ENCODE results near the gene NAV1.
"Not testable (repeated sequence)": the region's sequence is repeated elsewhere in the genome, so short reads cannot be mapped to it uniquely, and the experiment has no call there.

The NAV1 gene

GRCh38 chr1:201565771-201566528 is 27.0 kb downstream of the NAV1 start:
- no peak for DNase-seq (ENCODE audit: low read depth in 2 of 2)

GRCh38 chr1:201566529-201566823 is 27.5 kb downstream of the NAV1 start:
- no peak for DNase-seq (ENCODE audit: low read depth in 2 of 2)

- DNase-seq (ENCODE audit: low read depth in 2 of 2) = no peak
Measured at GRCh38 chr1:201566933-201567801, 28.2 kb downstream of the NAV1 start.

- DNase-seq (ENCODE audit: low read depth in 2 of 2) = no peak
Measured at GRCh38 chr1:201568265-201568664, 29.3 kb downstream of the NAV1 start.

GRCh38 chr1:201568859-201569294 is 29.9 kb downstream of the NAV1 start:
- no peak for DNase-seq (ENCODE audit: low read depth in 2 of 2)

- DNase-seq (ENCODE audit: low read depth in 2 of 2) = no peak
Measured at GRCh38 chr1:201570181-201570885, 31.4 kb downstream of the NAV1 start.

GRCh38 chr1:201570886-201571624 is 32.1 kb downstream of the NAV1 start:
- DNase-seq (ENCODE audit: low read depth in 2 of 2) = no peak

- no peak for DNase-seq (ENCODE audit: low read depth in 2 of 2)
Measured at GRCh38 chr1:201573030-201573429, 34.1 kb downstream of the NAV1 start.

- DNase-seq (ENCODE audit: low read depth in 2 of 2) = no peak
Measured at GRCh38 chr1:201573923-201574322, 35.0 kb downstream of the NAV1 start.

GRCh38 chr1:201575912-201576311 is 37.0 kb downstream of the NAV1 start:
- no peak for DNase-seq (ENCODE audit: low read depth in 2 of 2)

- DNase-seq (ENCODE audit: low read depth in 2 of 2) = no peak
Measured at GRCh38 chr1:201576914-201577313, 38.0 kb downstream of the NAV1 start.

- no peak for DNase-seq (ENCODE audit: low read depth in 2 of 2)
Measured at GRCh38 chr1:201578008-201578888, 39.3 kb downstream of the NAV1 start.

- not testable (repeated sequence) for DNase-seq (ENCODE audit: low read depth in 2 of 2)
Measured at GRCh38 chr1:201581371-201581770, 42.4 kb downstream of the NAV1 start.

- no peak for DNase-seq (ENCODE audit: low read depth in 2 of 2)
Measured at GRCh38 chr1:201582705-201583442, 43.9 kb downstream of the NAV1 start.

GRCh38 chr1:201583663-201584062 is 44.7 kb downstream of the NAV1 start:
- no peak for DNase-seq (ENCODE audit: low read depth in 2 of 2)

GRCh38 chr1:201584471-201585092 is 45.7 kb downstream of the NAV1 start:
- no peak for DNase-seq (ENCODE audit: low read depth in 2 of 2)

GRCh38 chr1:201585093-201585483 is 46.2 kb downstream of the NAV1 start:
- no peak for DNase-seq (ENCODE audit: low read depth in 2 of 2)

- DNase-seq (ENCODE audit: low read depth in 2 of 2) = no peak
Measured at GRCh38 chr1:201585901-201586300, 47.0 kb downstream of the NAV1 start.

GRCh38 chr1:201586806-201587205 is 47.9 kb downstream of the NAV1 start:
- no peak for DNase-seq (ENCODE audit: low read depth in 2 of 2)

- no peak for DNase-seq (ENCODE audit: low read depth in 2 of 2)
Measured at GRCh38 chr1:201587729-201588128, 48.8 kb downstream of the NAV1 start.

All from activated CD8-positive, alpha-beta memory T cell treated with anti-CD3 and anti-CD28 coated beads for 4 hours (primary cell).